GM18507 (cell line): ENCODE measurements around the gene WDR73.

Source experiments
- DNase-seq: peaks from one replicate; pipeline ENCODE4 v3.0.0; 2011; ENCODE audit warnings: low read depth; ENCODE audit not compliant: insufficient read length; ENCODE audit errors: extremely low spot score
- FAIRE-seq: peaks from 2 replicates; lab custom pipeline; 2011; peaks lifted over from hg19 to GRCh38; lab: Jason Lieb, UNC

WDR73 gene

GRCh38 chr15:84595660-84596059 is 58.4 kb downstream of the WDR73 start:
- no peak for FAIRE-seq
- DNase-seq = no peak

GRCh38 chr15:84594617-84595290 is 59.3 kb downstream of the WDR73 start:
- DNase-seq (no peak), FAIRE-seq (no peak)

- FAIRE-seq (no peak), DNase-seq (no peak)
Observed at GRCh38 chr15:84591815-84592214, 62.3 kb downstream of the WDR73 start.

- DNase-seq (no peak), FAIRE-seq (no peak)
Observed at GRCh38 chr15:84590406-84590805, 63.7 kb downstream of the WDR73 start.
